Esophagus muscularis mucosa (tissue), 3 donors: ENCODE data around the gene ECPAS.

Experiments used
- POLR2AphosphoS5 ChIP-seq, 2 donors: sonication (generic); formaldehyde crosslinking; IDR thresholded peaks; one replicate each; pipeline ENCODE4 v1.6.1; 2017; ENCODE audit warnings: antibody characterized with exemption in 2 of 2
- TF ChIP-seq, protein P1 (sequence below), 3 experiments: fragments of 200-600 bp in 2 of 3; fragments of 450-650 bp in 1 of 3; sonication (generic) in 2 of 3; IDR thresholded peaks; one replicate each; pipeline ENCODE4 v1.5.1; 2017 to 2019; ENCODE audit warnings: antibody characterized with exemption in 3 of 3, mild to moderate bottlenecking in 2 of 3, moderate library complexity in 1 of 3

DNA sequence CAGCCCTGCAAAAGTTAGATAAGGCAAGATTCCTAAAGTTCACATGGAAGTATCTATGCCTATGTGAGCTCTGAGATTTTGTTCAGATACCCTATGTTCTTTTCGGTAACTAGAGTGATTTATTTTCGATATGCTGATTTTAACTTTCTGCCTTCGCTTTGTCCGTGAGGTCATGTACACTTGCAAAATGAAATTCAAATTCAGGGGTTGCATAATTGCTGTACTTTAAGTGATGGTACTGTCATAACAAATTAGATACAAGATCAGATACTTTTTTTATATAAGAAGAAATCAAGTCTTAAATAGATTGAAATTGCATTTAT lies 350 bp upstream of the ECPAS start:
- TF ChIP-seq, protein P1, sequence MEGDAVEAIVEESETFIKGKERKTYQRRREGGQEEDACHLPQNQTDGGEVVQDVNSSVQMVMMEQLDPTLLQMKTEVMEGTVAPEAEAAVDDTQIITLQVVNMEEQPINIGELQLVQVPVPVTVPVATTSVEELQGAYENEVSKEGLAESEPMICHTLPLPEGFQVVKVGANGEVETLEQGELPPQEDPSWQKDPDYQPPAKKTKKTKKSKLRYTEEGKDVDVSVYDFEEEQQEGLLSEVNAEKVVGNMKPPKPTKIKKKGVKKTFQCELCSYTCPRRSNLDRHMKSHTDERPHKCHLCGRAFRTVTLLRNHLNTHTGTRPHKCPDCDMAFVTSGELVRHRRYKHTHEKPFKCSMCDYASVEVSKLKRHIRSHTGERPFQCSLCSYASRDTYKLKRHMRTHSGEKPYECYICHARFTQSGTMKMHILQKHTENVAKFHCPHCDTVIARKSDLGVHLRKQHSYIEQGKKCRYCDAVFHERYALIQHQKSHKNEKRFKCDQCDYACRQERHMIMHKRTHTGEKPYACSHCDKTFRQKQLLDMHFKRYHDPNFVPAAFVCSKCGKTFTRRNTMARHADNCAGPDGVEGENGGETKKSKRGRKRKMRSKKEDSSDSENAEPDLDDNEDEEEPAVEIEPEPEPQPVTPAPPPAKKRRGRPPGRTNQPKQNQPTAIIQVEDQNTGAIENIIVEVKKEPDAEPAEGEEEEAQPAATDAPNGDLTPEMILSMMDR (IDR thresholded peaks at IDR 0.05) = no peak
- no peak for TF ChIP-seq POLR2AphosphoS5 (IDR thresholded peaks at IDR 0.05)
